HG03064 (cell line): ENCODE results near the gene FMN1.

Source experiments
- ATAC-seq: cut with Tn5 transposase; IDR thresholded peaks from one replicate; pipeline ENCODE4 v1.9.1; 2021; ENCODE audit warnings: low read depth; ENCODE audit not compliant: unreplicated experiment

The FMN1 gene

DNA sequence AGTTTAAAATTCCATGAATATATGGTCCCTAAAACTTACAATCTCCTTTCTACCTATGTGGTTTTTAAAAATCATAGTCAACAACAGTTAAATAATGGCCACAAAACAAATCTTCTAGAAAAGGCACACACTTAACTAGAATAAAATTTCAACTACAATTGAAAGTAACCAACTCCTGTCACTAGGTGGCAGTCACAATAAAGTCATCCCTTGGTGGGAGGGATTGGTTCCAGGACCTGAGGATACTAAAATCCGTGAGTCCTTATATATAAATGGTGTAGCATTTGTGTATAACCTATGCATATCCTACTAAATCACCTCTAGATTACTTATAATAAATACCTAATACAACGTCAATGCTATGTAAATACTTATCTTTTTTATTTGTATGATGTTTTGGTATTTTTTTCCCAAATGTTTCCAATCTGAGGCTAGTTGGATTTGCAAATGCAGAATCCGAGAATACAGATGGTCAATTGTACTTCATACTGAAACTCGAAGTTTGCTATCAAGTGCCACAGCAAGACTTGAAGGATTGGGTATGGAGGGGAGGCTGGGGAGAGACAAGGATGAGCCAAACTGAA, 172.6 kb downstream of the FMN1 start:
- no peak for ATAC-seq

- ATAC-seq, result no peak
These were observed 175.0 kb downstream of the FMN1 start for GRCh38 chr15:33019354-33019981.

DNA sequence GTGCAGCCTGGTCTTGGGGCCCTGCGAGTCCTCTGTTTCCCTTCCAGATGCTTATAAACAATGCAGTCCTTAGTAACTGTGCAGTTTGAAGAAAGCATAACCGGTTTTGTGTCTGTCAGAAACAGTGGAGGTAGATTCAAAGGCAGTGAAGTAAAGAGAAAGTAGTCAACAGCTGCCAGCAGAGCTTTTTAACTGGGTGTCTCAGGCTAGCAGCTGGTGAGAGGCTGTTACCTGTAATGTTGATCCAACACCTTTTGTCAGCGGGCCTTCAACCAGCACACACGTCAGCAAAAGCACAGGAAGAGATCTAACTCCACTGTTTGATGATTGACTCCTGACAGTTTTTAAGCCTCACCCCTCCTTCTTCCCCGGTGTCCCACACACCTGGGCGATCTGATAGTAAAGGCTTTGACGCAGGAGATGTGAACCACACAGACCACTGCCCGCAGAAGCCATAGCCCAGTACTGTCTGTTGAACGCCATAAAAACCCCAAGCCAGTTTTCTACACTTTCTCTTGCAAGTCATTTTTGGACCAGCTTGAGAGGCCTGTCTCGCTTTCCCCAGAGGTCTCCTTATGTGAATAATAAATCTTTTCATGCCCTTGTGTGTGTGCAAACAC, 178.0 kb downstream of the FMN1 start:
- no peak for ATAC-seq

DNA sequence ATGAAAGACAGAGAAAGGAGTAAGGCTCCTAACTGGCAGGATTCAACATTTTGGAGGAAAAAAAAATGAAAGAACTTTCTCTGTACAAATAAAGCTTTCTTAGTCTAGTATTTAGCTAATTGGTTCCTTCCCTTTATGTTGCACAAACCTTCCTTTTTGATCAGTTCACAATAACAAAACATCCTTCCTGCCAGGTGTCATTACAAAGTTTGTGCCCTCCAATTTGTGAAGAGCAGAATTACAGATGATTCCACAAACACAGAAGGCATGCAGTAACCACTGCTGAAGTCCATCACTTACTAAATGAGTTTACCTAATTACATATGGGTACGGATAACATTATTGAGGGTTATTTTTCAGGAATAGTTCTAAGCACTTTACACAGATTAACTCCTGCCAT, 179.9 kb downstream of the FMN1 start:
- ATAC-seq, result no peak

- no peak for ATAC-seq
These were observed 180.6 kb downstream of the FMN1 start for GRCh38 chr15:33013827-33014445.

GRCh38 chr15:33011976-33012375, 182.5 kb downstream of the FMN1 start:
- no peak for ATAC-seq

GRCh38 chr15:33009603-33010002, 184.9 kb downstream of the FMN1 start:
- no peak for ATAC-seq

DNA sequence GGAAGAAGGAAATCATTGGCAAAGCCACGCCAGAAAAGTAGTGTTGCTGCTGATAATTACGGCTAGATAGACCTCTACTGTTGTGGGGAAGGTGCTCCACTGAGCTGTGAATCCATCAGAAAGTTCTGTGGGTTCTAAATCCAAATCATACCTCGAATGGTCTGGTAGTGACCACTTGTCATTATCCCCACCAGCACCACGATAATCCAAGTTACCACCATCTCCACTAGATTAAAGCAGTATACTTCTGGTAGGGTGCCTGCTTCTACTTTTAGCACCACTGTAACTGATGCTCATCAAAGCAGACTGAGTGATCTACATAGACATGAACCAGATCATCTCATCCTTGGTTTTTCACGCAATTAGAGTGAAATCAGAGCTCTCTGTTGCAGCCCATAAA, 185.5 kb downstream of the FMN1 start:
- ATAC-seq, result no peak

GRCh38 chr15:33008284-33008995, 186.1 kb downstream of the FMN1 start:
- ATAC-seq, result no peak

- no peak for ATAC-seq
These were observed 187.1 kb downstream of the FMN1 start for GRCh38 chr15:33007303-33007855.

DNA sequence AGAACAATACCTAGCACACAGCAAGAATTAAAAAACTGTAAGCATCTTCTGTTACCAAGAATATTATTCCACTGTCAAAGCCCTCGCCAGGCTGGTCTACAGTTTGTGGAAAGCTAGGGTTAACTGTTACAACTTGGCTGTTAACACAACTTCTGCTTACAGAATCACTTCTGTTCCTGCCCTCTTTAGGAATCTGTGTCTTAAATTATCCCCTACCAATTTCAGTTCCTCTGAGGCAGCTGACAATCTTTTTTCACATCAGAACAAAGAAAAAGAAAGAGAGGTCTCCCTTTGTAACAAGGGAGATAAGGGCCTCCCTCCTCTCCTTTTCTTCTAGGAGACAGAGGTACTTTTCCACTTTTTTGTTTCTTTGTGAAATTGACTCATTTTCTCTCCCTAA, 188.9 kb downstream of the FMN1 start:
- ATAC-seq, result no peak

GRCh38 chr15:33001926-33002325, 192.6 kb downstream of the FMN1 start:
- ATAC-seq, result no peak

DNA sequence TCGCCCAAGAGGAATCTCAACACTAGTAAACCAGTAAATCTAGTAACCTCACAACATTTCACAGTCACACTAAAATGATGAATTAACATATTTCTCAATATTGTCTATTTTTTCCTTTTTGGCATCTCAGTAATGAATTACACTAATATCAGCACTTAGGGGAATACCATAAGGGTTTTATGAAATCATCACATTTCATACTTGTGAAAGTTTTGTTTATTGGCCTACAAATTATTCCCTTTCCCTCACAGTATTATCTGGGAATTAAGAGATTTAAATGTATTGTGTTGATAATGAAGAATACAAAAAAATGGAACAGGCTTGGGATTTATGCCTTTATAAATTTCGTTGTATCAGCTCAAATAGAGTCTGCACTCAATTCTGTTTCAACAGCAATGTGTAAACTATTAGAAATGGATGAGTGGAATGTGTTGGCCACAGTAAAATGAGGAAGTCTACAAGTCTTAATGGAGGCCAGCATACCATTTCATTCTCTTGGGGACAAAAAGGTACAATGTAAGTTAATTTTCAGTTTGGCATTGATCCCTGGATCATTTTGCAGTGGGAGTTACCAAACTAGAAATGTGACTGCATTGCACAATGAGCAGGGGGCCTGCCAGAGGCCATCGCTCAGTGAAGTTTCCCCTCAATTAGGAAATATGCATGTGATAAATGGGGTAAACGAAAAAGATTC, 195.4 kb downstream of the FMN1 start:
- ATAC-seq, result no peak

- ATAC-seq, result no peak
These were observed 196.3 kb downstream of the FMN1 start for GRCh38 chr15:32998182-32998581.

- ATAC-seq, result no peak
These were observed 199.6 kb downstream of the FMN1 start for GRCh38 chr15:32994810-32995424.

- no peak for ATAC-seq
These were observed 201.2 kb downstream of the FMN1 start for GRCh38 chr15:32993285-32993684.

DNA sequence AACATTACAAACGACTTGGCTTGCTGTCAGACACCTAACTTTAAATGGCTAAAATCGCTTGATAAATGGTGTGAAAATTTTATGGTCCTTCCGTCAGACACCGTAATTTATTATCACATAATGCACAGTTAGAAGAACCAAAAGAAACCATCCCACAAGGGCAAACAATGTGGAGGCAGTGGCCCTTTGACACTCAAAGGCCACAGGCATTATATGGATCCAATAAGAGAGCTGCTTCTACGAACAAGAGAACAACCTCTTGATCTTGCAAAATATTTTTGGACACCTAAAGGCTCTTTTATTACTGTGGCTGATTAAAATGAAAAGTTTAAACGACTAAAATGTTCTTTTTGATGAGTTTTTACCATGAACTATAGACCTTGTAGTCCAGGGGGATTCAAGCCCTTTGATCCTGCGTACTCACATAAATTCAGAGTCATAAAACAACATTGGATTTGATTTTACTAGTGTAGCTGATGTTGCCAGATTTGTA, 202.8 kb downstream of the FMN1 start:
- ATAC-seq, result no peak

DNA sequence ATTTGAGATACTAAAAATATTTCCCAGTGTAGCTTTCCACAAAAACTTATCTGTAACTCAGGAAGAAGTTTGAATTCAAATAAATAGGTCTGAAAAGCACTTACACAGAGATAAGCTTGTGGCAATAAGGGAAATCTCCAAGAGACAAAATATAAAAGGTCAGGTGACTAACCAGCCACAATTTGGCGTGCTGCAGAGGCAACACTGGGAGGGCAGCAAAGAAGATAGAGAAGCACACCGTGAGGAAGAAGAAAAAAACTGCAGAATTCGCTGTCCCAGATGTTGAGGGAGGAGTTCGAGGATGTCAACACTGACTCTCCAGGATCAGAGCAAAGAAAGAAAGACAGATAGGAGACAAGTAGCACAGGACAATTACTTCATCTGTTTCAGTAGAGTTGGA, 204.4 kb downstream of the FMN1 start:
- ATAC-seq, result no peak

DNA sequence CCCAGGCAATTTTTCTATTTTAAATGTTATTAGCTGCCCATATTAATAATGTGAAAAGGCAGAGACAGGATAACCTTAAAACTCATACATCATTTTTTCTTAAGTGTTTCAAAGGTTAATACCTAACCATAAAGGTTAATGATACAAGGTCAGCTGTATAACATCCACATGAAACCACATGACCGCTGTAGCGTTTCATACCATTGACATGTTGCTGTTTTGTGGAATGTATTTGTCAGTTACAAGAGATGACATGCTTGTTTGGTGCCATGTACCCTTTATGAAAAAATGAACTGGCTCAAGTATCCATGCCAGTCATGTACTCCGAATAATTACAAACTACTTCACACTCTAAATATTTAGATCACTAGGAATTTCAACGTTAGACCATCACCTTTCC, 207.4 kb downstream of the FMN1 start:
- ATAC-seq, result no peak

GRCh38 chr15:32986147-32986546, 208.4 kb downstream of the FMN1 start:
- no peak for ATAC-seq
